Mammary epithelial cell (primary cell): ENCODE results near the gene ZBTB21.

ENCODE experiments used
- EZH2 ChIP-seq: IDR thresholded peaks from 2 replicates; pipeline ENCODE4 v1.6.1; 2012; ENCODE audit warnings: low read length, inconsistent platforms, borderline replicate concordance
- TF ChIP-seq, protein P1 (sequence below), 2 donors: IDR thresholded peaks in 1 of 2; conservative IDR thresholded peaks in 1 of 2; 2 replicates each; pipeline ENCODE4 v1.5.1; 2011 to 2012; ENCODE audit warnings: inconsistent platforms in 2 of 2, low read length in 2 of 2, mild to moderate bottlenecking in 2 of 2, control low read depth in 1 of 2, low read depth in 1 of 2; ENCODE audit not compliant: insufficient read depth in 1 of 2; ENCODE audit errors: extremely low read depth in 1 of 2

- TF ChIP-seq, protein P1, sequence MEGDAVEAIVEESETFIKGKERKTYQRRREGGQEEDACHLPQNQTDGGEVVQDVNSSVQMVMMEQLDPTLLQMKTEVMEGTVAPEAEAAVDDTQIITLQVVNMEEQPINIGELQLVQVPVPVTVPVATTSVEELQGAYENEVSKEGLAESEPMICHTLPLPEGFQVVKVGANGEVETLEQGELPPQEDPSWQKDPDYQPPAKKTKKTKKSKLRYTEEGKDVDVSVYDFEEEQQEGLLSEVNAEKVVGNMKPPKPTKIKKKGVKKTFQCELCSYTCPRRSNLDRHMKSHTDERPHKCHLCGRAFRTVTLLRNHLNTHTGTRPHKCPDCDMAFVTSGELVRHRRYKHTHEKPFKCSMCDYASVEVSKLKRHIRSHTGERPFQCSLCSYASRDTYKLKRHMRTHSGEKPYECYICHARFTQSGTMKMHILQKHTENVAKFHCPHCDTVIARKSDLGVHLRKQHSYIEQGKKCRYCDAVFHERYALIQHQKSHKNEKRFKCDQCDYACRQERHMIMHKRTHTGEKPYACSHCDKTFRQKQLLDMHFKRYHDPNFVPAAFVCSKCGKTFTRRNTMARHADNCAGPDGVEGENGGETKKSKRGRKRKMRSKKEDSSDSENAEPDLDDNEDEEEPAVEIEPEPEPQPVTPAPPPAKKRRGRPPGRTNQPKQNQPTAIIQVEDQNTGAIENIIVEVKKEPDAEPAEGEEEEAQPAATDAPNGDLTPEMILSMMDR (conservative IDR thresholded peaks at IDR 0.05 in 1 of 2, IDR thresholded peaks at IDR 0.05 in 1 of 2; ENCODE audit: extremely low read depth in 1 of 2, insufficient read depth in 1 of 2, low read depth in 1 of 2, low read length in 2 of 2) = no peak
- TF ChIP-seq EZH2 = no peak
Measured at GRCh38 chr21:42003051-42003461, 7.1 kb downstream of the ZBTB21 start.
